Endothelial cell of umbilical vein (primary cell): ENCODE data around the gene ANAPC7.

Source experiments
- CTCF ChIP-seq, 2 donors: IDR thresholded peaks; 1 replicate in 1 of 2; 2 replicates in 1 of 2; pipeline ENCODE4 v1.5.1; 2011; ENCODE audit warnings: low read length in 2 of 2, mild to moderate bottlenecking in 2 of 2, moderate library complexity in 2 of 2, control low read depth in 1 of 2, inconsistent platforms in 1 of 2, low read depth in 1 of 2; ENCODE audit not compliant: insufficient read depth in 1 of 2; ENCODE audit errors: extremely low read depth in 1 of 2
- EZH2 ChIP-seq: IDR thresholded peaks from 2 replicates; pipeline ENCODE4 v1.6.1; 2012; ENCODE audit warnings: borderline replicate concordance, low read depth, mild to moderate bottlenecking, moderate library complexity, low read length, inconsistent platforms; ENCODE audit not compliant: severe bottlenecking
- FOS ChIP-seq: IDR thresholded peaks from 2 replicates; pipeline ENCODE4 v1.6.1; 2011; ENCODE audit warnings: mild to moderate bottlenecking, low read length, moderate library complexity, borderline replicate concordance; ENCODE audit not compliant: insufficient read depth
- JUN ChIP-seq: IDR thresholded peaks from 2 replicates; pipeline ENCODE4 v1.6.1; 2011; ENCODE audit warnings: borderline replicate concordance, low read depth; ENCODE audit not compliant: insufficient read length, insufficient read depth
- MAX ChIP-seq: IDR thresholded peaks from 2 replicates; pipeline ENCODE4 v1.6.1; 2011; ENCODE audit not compliant: insufficient read depth, insufficient read length
- POLR2A ChIP-seq: IDR thresholded peaks from 2 replicates; pipeline ENCODE4 v1.6.1; 2012; ENCODE audit warnings: low read depth, mild to moderate bottlenecking, control low read depth, low read length
- POLR2AphosphoS5 ChIP-seq: IDR thresholded peaks from 2 replicates; pipeline ENCODE4 v1.6.1; 2012; ENCODE audit warnings: low read depth, mild to moderate bottlenecking, control low read depth, low read length, moderate library complexity; ENCODE audit not compliant: insufficient read depth

GRCh38 chr12:110373962-110374611 is 29.4 kb downstream of the ANAPC7 start:
- TF ChIP-seq CTCF (IDR thresholded peaks at IDR 0.05; ENCODE audit: extremely low read depth in 1 of 2, insufficient read depth in 1 of 2, low read depth in 1 of 2, low read length in 2 of 2) (no peak), POLR2A (no peak), JUN (no peak), POLR2AphosphoS5 (no peak), MAX (no peak), EZH2 (no peak), FOS (no peak)
